ENCODE data around the gene BATF.
A peak's percentile ranks its signal among the peaks of the same experiment; 100 is the strongest.

The BATF gene

DNA sequence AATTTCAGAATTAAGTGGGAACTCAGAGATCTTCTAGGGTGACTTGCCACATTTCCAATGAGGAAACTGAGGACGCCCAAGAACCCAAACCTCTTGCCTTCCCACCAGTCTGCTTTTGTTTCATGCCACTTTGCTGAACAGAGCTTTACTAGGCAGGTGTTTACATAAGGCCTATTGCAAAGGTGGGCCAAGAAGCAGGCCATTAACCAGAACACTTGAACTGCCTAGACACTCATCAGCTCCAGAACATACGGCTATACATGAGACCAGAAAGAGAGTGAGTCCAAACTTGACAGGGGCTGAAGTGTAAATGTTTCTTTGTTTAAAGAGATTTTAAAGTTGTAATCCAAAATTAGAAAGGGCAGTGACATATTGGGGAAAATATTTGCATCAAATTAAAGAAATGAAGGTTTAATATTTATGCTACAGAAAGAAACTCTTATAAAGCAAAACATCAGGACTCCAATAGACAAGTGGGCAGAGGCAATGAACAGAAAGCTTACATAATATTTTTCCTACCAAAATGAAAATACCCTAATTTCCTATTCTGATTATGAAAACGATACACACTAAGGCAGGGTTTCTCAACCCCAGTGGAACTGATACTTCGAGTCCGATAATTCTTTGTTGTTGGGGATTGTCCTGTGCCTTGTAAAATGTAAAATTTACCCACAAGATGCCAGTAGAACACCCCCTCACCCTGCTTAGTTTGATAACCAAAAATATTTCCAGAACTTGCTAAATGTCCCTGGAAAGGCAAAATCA is 11.7 kb downstream of the BATF start:
- DNase-seq (ENCODE audit: low read depth in 3 of 3), result no peak

- DNase-seq (ENCODE audit: low read depth in 3 of 3), result no peak
Observed at GRCh38 chr14:75535164-75535898, 13.1 kb downstream of the BATF start.

DNA sequence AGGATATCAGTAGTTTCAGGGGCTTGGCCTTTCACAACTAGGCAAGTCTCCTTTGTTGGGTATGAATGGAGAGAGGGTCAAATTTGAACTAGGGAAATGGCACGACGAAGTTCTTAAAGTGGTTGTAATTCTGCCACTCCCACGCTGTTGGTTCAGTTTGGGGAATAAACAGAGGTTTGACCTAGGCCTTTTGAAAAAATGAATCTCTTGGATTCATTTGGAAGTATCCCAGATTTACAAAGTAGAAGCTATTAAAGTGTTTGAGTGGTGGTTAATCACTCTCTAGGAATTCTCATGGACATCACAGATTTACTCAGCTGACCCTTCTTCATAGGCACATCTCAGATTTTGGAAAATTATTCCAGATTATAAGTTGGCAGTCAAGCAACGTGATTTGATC is 14.8 kb downstream of the BATF start:
- DNase-seq (ENCODE audit: low read depth in 3 of 3), result no peak

DNA sequence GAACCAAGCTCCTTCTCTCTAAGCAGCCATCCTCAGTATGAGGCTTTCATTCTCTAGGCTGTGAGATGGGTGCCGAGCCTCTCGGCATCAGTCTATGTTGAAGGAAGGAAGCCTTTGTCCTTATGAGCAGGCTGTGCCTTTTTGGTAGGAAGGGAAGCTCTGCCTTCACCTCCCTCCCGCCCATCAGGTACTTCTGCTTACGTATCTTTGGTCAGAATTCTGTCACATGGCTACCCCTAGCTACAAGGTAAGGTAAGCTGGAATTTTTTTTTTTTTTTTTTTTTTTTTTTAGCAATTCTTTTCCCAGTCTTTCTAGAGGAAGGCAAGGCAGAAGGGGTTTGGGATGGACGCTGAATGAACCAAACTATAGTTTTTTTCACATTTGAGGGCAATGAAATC is 16.9 kb downstream of the BATF start:
- DNase-seq (ENCODE audit: low read depth in 3 of 3), result no peak

- DNase-seq (ENCODE audit: low read depth in 3 of 3), result peak in 1 of 3 experiments; percentile 38
Observed at GRCh38 chr14:75539561-75540478, 17.6 kb downstream of the BATF start.

DNA sequence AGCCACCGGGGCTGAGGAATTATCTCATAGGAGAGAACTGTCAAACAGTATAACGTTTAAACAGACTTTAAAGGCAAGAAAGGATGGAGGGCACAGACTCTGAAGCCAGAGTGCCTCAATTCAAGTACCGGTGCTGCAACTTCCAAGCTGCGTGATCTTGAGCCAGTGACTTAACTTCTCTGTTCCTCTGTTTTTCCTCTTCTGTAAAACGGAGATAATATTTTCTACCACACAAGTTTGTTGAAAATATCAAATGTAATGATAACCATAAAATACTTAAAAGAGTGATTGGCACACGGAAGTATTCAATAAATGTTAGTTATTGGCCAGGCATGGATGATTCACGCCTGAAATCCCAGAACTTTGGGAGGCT is 18.2 kb downstream of the BATF start:
- DNase-seq (ENCODE audit: low read depth in 3 of 3), result no peak

- DNase-seq (ENCODE audit: low read depth in 3 of 3), result peak; percentile 57 to 83 (median 75)
Observed at GRCh38 chr14:75542588-75543091, 20.4 kb downstream of the BATF start.

- DNase-seq (ENCODE audit: low read depth in 3 of 3), result no peak
Observed at GRCh38 chr14:75543253-75543652, 21.0 kb downstream of the BATF start.

DNA sequence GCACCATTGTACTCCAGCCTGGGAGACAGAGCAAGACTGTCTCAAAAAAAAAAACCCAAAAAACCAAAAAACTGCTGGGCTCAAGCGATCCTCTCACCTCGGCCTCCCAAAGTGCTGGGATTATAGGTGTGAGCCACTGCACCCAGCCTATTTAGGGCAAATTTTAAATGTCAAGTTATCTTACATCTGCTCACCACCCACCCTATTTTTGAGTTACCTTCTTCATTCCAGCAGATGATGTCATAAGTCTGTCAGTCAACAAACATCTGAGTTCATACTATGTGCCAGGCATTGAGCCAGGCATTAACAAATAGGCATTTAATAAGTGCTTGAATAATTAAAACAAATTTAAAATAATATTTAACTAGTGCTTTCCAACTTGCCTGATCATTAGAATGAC is 21.5 kb downstream of the BATF start:
- DNase-seq (ENCODE audit: low read depth in 3 of 3), result no peak

- no peak for DNase-seq (ENCODE audit: low read depth in 3 of 3)
Observed at GRCh38 chr14:75545907-75546306, 23.6 kb downstream of the BATF start.

DNA sequence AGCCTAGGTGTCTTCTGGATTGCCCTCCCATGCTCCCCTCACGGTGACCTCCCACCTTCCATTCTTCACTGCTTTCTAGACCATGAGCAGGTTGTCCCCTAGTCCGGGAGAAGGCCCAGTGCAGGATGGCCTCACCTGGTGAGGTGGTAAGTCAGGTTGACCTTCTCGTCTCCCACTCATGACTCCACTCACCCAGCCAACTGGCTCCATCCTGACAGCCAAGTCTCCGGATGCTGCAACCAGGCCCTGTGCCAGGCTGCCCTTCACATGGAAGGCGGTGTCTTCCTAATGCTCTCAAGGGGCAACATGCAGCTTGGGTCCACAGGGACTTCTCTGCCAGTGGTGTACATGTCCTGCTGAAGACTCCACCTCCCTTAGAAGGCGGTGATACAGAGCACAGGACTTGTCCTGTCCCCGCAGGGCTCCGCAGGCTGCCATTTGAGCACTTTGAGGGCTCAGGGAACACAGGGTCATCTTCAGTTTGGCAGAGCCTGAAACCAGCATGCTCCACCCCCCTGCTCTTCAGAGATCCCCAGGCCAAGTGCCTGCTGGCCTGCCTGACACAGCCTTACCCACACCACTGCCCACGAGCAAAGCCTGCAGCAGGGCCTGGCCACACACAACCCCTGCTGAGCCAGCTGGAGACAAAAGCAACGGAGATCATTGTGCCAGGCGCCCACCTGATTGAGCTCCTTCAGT is 25.4 kb downstream of the BATF start:
- DNase-seq (ENCODE audit: low read depth in 3 of 3), result no peak

GRCh38 chr14:75548544-75548943 is 26.3 kb downstream of the BATF start:
- DNase-seq (ENCODE audit: low read depth in 3 of 3), result no peak

DNA sequence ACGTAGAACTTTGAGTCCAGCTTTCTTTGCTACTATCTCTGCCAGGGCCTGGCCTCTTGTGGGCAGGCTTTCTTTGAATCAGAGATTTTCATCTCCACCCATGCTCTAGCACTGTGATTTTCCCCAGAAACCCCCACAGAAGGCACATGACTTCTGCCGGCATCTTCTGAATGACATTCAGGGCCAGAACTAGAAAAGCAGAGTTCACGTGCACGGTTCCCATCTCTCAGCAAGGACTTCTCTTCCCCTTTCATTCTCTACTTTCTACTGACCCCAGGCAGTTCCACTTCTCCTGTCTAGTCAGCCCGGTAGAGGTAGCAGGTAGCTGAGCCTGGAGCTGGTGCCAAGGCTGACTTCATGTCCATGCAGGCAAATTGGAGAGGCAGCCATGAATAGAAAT is 26.9 kb downstream of the BATF start:
- no peak for DNase-seq (ENCODE audit: low read depth in 3 of 3)

DNA sequence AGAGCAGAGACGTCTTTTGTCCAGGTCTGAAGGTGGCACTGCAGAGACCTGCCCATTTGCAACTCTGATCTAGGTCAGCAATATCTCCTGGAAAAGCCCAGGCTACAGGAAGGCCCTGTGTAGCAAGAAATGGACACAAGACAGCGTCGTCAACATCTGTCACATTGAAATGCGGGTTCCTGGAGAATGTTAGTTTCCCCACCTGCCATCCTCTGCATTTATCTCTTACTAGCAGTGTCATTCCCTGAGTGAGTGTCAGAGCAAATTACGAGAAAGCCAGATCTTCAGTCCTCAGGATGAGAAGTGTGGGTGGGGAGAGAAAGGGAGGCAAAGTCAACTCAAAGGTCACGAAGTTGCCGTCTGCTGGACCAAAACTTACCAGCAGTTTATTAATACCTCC is 28.8 kb downstream of the BATF start:
- no peak for DNase-seq (ENCODE audit: low read depth in 3 of 3)

- DNase-seq (ENCODE audit: low read depth in 3 of 3), result no peak
Observed at GRCh38 chr14:75553157-75553556, 30.9 kb downstream of the BATF start.

DNA sequence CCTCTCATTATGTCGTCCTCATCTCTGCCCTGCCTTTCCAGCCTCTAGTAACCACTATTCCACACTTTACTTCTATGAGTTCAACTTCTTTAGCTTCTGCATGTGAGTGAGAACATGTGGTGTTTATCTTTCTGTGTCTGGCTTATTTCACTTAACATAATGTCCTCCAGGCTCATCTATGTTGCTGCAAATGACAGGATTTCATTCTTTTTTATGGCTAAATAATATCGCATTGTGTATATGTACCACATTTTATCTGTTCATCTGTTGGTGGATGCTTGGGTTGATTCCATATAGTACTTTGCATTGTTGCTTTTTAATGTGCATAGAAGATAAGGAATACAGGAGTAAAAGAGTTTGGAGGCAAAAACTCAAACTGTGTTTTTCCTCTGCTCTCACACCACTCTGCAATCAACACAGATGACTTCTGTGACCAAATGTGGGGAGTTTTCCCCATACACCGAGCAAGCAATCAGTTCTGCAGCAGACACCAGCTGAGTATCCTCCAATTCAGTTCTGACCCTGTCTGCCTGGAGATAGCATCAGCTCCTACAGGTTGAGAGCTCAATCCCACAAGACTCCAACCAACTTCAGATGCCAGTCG is 31.6 kb downstream of the BATF start:
- DNase-seq (ENCODE audit: low read depth in 3 of 3), result no peak

DNA sequence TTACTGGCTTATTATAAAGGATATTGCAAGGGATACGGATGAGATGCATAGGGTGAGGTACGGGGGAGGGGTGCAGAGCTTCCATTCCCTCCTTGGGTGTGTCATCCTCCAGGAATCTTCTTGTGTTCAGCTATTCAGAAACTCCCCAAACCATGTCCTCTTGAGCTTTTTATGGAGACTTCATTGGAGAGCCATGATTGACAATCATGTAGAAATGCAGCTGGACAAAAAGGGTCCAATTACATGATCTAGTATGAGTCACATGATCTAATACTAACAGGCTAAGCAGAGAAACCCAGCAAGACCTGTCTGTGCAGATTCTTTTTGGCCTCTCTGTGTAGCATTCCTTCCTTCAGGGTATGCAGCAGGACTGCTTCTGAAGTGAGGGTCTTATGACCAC is 32.2 kb downstream of the BATF start:
- DNase-seq (ENCODE audit: low read depth in 3 of 3), result no peak

GRCh38 chr14:75558440-75558839 is 36.2 kb downstream of the BATF start:
- no peak for DNase-seq (ENCODE audit: low read depth in 3 of 3)

DNA sequence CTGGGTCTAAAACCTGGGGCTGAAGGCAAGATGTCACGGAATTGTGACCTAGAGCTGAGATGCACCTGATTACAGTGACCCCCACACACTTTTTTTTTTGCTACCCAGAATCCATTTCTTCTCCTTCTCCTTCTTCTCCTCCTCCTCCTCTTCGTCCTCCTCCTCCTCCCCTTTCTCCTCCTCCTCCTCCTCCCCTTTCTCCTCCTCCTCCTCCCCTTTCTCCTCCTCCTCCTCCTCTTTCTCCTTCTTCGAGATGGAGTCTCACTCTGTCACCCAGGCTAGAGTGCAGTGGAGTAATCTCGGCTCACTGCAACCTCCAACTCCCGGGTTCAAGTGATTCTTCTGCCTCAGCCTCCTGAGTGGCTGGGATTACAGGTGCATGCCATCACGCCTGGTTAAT is 36.8 kb downstream of the BATF start:
- DNase-seq (ENCODE audit: low read depth in 3 of 3), result no peak

GRCh38 chr14:75559451-75560222 is 37.4 kb downstream of the BATF start:
- peak in 1 of 3 experiments; percentile 35 for DNase-seq (ENCODE audit: low read depth in 3 of 3)
